HG03520 (cell line): ENCODE measurements around the gene ADAMTS9.
"Not testable (repeated sequence)": the region's sequence is repeated elsewhere in the genome, so short reads cannot be mapped to it uniquely, and the experiment has no call there.

Experiments
- ATAC-seq: cut with Tn5 transposase; IDR thresholded peaks from one replicate; pipeline ENCODE4 v1.9.1; 2021; ENCODE audit warnings: mild to moderate bottlenecking, moderate library complexity; ENCODE audit not compliant: unreplicated experiment

Gene ADAMTS9

GRCh38 chr3:64550745-64551144, 137.1 kb downstream of the ADAMTS9 start:
- no peak for ATAC-seq

GRCh38 chr3:64549869-64550268, 137.9 kb downstream of the ADAMTS9 start:
- ATAC-seq = no peak

GRCh38 chr3:64548200-64548889, 139.5 kb downstream of the ADAMTS9 start:
- no peak for ATAC-seq

- no peak for ATAC-seq
Measured at GRCh38 chr3:64546856-64547255, 140.9 kb downstream of the ADAMTS9 start.

GRCh38 chr3:64545239-64545638, 142.6 kb downstream of the ADAMTS9 start:
- ATAC-seq = not testable (repeated sequence)

- ATAC-seq = no peak
Measured at GRCh38 chr3:64541803-64542202, 146.0 kb downstream of the ADAMTS9 start.

GRCh38 chr3:64539451-64540196, 148.2 kb downstream of the ADAMTS9 start:
- ATAC-seq = no peak

GRCh38 chr3:64536166-64536565, 151.6 kb downstream of the ADAMTS9 start:
- no peak for ATAC-seq

GRCh38 chr3:64533617-64534317, 154.0 kb downstream of the ADAMTS9 start:
- ATAC-seq = peak; percentile 93

- ATAC-seq = no peak
Measured at GRCh38 chr3:64530434-64531049, 157.3 kb downstream of the ADAMTS9 start.

- no peak for ATAC-seq
Measured at GRCh38 chr3:64523324-64523723, 164.5 kb downstream of the ADAMTS9 start.

GRCh38 chr3:64520334-64520733, 167.5 kb downstream of the ADAMTS9 start:
- no peak for ATAC-seq

- no peak for ATAC-seq
Measured at GRCh38 chr3:64518950-64519349, 168.8 kb downstream of the ADAMTS9 start.

GRCh38 chr3:64518496-64518895, 169.3 kb downstream of the ADAMTS9 start:
- ATAC-seq = no peak

GRCh38 chr3:64514889-64515288, 172.9 kb downstream of the ADAMTS9 start:
- ATAC-seq = no peak

- ATAC-seq = no peak
Measured at GRCh38 chr3:64509206-64509605, 178.6 kb downstream of the ADAMTS9 start.

- ATAC-seq = no peak
Measured at GRCh38 chr3:64508140-64508539, 179.7 kb downstream of the ADAMTS9 start.

GRCh38 chr3:64506255-64506654, 181.5 kb downstream of the ADAMTS9 start:
- ATAC-seq = no peak

GRCh38 chr3:64505419-64505818, 182.4 kb downstream of the ADAMTS9 start:
- ATAC-seq = no peak

GRCh38 chr3:64502284-64502683, 185.5 kb downstream of the ADAMTS9 start:
- no peak for ATAC-seq

GRCh38 chr3:64501298-64501906, 186.4 kb downstream of the ADAMTS9 start:
- ATAC-seq = no peak
